Mesenteric fat pad (tissue), 1 donor: ENCODE results near the gene GCSAML. TPM values are rescaled to one million over a fixed set of nuclear protein-coding genes. Genes with fewer than 3 reads are reported as not detected.

Experiments used
- DNase-seq: peaks from one replicate; pipeline ENCODE4 v3.0.0-alpha.2; 2020; ENCODE audit warnings: low spot score
- total RNA-seq: library from RNA; stranded (reverse); fragmentation: NEBNext Ultra II Directional; extraction: Animal tissue kit (Norgen Biotek cat#: 25700); gene quantifications from one replicate; pipeline ENCODE4 v1.2.1, GENCODE V29; 2021
- donor health status: DM: yes; HTN: yes; CAD: no.

Gene GCSAML
- total RNA-seq, 1 donor from 2014 or later: 0.51 TPM

DNA sequence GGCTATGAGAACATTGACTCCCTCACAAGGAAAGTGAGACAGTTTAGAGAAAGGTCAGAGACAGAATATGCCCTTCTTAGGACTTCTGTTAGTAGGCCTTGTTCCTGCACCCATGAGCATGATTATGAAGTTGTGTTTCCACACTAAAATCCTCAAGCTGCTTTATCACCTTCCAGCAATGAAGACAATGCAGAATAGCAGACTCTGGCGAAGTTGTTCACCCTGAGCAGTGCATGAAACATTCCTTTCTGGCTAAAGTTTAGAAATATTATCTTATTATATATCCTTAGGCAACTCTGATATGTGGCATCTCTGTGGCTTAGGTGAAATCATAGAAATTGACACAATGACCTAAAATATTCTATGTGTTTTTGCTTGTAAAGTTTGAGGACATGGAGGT, 25.3 kb downstream of the GCSAML start:
- no peak for DNase-seq

DNA sequence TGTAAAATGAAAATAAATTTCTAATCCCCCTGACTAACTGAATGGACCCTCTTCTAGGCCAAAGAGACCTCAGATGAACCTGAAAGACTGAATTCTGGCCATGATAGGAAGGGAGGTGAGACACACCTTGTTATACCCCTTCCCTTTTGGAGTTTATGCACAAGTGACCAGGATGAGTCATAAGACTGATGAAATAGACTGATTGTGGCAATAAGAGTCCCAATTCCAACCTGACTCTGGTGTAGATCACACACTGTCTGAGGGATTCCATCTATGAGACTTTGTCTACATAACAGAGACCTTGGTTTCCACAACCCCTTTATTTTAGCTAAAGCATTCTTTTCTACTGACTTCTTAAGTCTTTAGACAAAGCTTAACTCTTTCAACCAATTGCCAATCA, 25.7 kb downstream of the GCSAML start:
- DNase-seq: no peak

DNA sequence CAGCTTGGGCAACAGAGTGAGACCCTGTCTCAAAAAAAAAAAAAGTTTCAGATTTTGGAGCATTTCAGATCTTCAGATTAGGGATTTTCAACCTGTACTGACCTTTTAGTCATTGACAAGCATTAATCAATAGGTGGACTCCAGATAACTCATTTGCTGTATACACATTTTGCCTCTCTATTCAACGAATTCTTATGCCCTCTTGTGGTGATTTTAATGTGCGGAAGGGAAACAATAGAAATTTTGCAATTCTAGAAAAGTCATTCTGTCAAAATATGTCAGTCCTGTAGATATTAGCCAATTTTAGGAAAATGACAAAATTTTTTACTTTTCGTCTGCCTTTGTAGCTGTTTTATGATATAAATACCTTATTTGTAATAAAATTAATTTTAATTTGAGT, 27.6 kb downstream of the GCSAML start:
- DNase-seq: no peak

DNA sequence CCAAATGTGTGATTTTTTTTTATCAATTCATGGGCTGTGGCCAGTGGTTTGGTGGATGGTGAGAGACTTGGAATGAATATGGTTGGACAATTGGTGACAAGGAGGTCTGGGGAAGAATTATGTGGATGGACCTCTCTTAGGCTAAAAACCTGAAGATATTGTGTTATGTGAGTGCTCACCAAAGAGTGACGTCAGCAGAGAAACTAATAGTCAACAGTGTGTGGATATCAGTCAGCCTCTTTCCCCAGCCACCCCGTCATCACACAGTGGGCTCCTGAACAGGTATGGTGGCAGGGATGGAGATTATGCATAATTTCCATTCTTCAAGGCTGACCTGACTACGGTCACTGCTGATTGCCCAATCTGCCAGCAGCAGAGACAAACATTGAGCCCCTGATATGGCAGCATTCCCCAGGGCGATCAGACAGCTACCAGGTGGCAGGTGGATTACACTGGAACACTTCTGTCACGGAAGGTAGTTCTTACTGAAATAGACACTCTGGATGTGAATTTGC, 30.1 kb downstream of the GCSAML start:
- no peak for DNase-seq

DNA sequence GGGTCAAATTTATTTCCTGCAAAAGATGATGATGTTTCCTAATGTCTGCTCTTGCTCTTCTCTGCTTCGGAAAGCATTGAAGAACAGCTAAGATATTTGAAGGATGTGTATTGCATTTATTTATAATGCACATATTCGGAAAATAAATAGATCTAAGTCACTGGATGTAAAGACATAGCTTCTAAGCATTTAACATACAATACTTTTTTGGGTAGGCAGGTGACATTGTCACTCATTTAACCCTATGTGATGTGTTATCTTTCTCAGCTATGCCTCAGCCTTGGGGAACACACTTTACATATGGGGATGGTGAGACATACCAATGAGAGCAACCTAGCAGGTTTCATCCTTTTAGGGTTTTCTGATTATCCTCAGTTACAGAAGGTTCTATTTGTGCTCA, 39.1 kb downstream of the GCSAML start, which contains the start of gene OR2G2:
TSS of gene OR2G2 (plus strand) at position 301 of the 400 bp plus-strand sequence. CDS start at position 301, 0 bp downstream.
- DNase-seq: no peak

DNA sequence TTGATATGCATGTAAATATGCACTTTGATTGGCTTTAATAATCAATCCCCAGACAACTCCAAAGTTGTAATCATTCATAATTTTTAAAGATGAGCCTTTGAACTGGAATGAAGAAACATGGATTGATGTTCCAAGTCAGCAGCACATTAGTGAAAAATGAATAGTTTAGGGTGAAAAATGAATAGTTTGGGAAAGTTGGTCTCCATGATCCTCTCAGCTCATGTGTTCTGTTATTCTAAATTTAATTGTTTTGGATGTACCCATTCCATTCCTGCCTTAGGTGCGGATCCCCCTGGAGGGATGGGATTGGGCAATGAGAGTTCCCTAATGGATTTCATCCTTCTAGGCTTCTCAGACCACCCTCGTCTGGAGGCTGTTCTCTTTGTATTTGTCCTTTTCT, 56.4 kb downstream of the GCSAML start, which contains the start of gene OR2G3:
TSS of gene OR2G3 (plus strand) at position 301 of the 400 bp plus-strand sequence. CDS start at position 301, 0 bp downstream.
- no peak for DNase-seq

DNA sequence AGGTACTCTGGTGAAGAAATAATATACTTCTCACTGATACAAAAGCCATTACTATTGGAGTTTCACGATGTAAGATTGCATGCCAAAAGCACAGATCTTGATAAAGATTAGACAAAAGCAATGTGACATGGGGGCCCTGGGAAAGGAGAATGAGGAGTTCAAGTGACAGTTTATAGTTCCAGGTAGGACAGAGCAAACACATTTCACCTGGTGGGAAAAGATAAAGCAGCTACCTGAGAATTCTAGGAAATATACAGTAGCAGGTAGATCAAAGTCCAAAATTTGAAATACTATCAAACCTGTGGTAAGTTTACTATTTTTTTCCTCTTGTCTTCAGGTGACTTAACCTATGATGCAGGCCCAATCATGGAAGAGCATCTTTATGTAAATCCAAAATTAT, 64.5 kb downstream of the GCSAML start:
- DNase-seq: no peak

DNA sequence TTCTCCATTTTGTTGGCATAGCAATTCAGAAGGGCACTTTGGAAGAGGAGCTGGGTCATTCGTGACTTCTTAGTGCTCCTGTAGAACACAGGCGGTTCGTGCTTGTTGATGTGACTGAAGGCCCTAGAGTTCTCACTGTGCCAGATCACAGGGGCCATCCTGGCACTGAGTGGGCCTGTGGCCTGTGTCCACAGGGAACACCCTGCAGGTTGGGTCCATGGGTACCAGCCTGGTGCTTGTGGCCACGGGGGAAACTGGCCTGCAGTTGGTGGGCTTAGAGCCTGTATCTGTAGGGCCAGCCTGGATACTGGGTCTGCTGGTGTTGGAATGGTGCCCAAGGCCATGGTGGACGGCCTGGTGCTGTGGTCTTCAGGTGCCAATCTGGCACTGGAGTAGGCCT, 65.7 kb downstream of the GCSAML start:
- no peak for DNase-seq

Other genes with a start within 250 kb of the GCSAML start
- gene ZNF496, start 217.3 kb upstream of the GCSAML start, total RNA-seq: 14.4 TPM
- gene NLRP3, start 133.0 kb upstream of the GCSAML start, total RNA-seq: 11.5 TPM
- not detected for gene OR2B11, start 91.0 kb upstream of the GCSAML start, total RNA-seq
- gene OR2C3, start 12.7 kb upstream of the GCSAML start, total RNA-seq: 0.03 TPM
- gene OR2G2, start 39.2 kb downstream of the GCSAML start, total RNA-seq: not detected
- not detected for gene OR2G3, start 56.5 kb downstream of the GCSAML start, total RNA-seq
- not detected for gene OR13G1, start 130.6 kb downstream of the GCSAML start, total RNA-seq
- not detected for gene OR6F1, start 167.5 kb downstream of the GCSAML start, total RNA-seq
- gene OR14K1, start 189.5 kb downstream of the GCSAML start, total RNA-seq: not detected
- not detected for gene OR14A2, start 199.0 kb downstream of the GCSAML start, total RNA-seq
- not detected for gene OR1C1, start 211.4 kb downstream of the GCSAML start, total RNA-seq